PC-9 (cell line): ENCODE results near the gene ACP3.

Experiments used
- EZH2 ChIP-seq: fragments of 200-600 bp; sonication (generic); IDR thresholded peaks from 2 replicates; pipeline ENCODE4 v1.8.0; 2017; ENCODE audit warnings: antibody characterized with exemption, low read depth
- TF ChIP-seq, protein P1 (sequence below): fragments of 200-600 bp; sonication (generic); conservative IDR thresholded peaks from 2 replicates; pipeline ENCODE4 v1.6.1; 2017; ENCODE audit warnings: mixed run types, antibody characterized with exemption, mild to moderate bottlenecking, moderate library complexity

GRCh38 chr3:132311841-132312240, 5.4 kb upstream of the ACP3 start:
- TF ChIP-seq, protein P1, sequence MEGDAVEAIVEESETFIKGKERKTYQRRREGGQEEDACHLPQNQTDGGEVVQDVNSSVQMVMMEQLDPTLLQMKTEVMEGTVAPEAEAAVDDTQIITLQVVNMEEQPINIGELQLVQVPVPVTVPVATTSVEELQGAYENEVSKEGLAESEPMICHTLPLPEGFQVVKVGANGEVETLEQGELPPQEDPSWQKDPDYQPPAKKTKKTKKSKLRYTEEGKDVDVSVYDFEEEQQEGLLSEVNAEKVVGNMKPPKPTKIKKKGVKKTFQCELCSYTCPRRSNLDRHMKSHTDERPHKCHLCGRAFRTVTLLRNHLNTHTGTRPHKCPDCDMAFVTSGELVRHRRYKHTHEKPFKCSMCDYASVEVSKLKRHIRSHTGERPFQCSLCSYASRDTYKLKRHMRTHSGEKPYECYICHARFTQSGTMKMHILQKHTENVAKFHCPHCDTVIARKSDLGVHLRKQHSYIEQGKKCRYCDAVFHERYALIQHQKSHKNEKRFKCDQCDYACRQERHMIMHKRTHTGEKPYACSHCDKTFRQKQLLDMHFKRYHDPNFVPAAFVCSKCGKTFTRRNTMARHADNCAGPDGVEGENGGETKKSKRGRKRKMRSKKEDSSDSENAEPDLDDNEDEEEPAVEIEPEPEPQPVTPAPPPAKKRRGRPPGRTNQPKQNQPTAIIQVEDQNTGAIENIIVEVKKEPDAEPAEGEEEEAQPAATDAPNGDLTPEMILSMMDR: no peak
- no peak for TF ChIP-seq EZH2
